Breast epithelium (tissue), 4 donors: ENCODE measurements around the gene IL9. TPM values are rescaled to one million over a fixed set of nuclear protein-coding genes. Genes with fewer than 3 reads are reported as not detected.

Experiments
- DNase-seq, 2 donors: peaks; one replicate each; pipeline ENCODE4 v3.0.0-alpha.2; 2019; ENCODE audit warnings: low spot score in 2 of 2
- H3K27ac ChIP-seq, 2 donors: fragments of 200-600 bp; sonication (generic) in 1 of 2; one replicate each; pipeline ENCODE4 v1.5.1; 2016 to 2019; ENCODE audit warnings: mild to moderate bottlenecking in 1 of 2
- H3K27me3 ChIP-seq, 2 donors: fragments of 200-600 bp; sonication (generic) in 1 of 2; one replicate each; pipeline versions ENCODE4 v1.5.1 to v1.6.0; 2017 to 2019; ENCODE audit warnings: control low read depth in 1 of 2, mild to moderate bottlenecking in 1 of 2
- H3K36me3 ChIP-seq: fragments of 200-600 bp; one replicate; pipeline ENCODE4 v1.5.1; 2019
- H3K4me1 ChIP-seq, 2 donors: fragments of 200-600 bp; sonication (generic); one replicate each; pipeline ENCODE4 v1.5.1; 2016 to 2019; ENCODE audit warnings: control low read depth in 1 of 2
- H3K4me3 ChIP-seq, 3 donors: fragments of 200-600 bp; sonication (generic); 1 replicate in 2 of 3; 2 replicates in 1 of 3; pipeline ENCODE4 v1.5.1; 2016 to 2019; ENCODE audit warnings: mild to moderate bottlenecking in 3 of 3, moderate library complexity in 2 of 3
- H3K9me3 ChIP-seq, 2 donors: fragments of 200-600 bp; sonication (generic) in 1 of 2; one replicate each; pipeline ENCODE4 v1.5.1; 2016 to 2019; ENCODE audit warnings: control low read depth in 1 of 2
- POLR2A ChIP-seq: fragments of 450-650 bp; IDR thresholded peaks from one replicate; pipeline ENCODE4 v1.6.1; 2016; ENCODE audit warnings: antibody characterized with exemption, mild to moderate bottlenecking, moderate library complexity
- POLR2AphosphoS5 ChIP-seq, 3 donors: sonication (generic); formaldehyde crosslinking; IDR thresholded peaks; one replicate each; pipeline ENCODE4 v1.6.1; 2017; ENCODE audit warnings: antibody characterized with exemption in 3 of 3
- intact Hi-C: fragments of 100-400 bp; cut with DNase I; formaldehyde crosslinking; loops from one replicate; pipeline ENCODE4 v1.15.1; 2023; ENCODE audit warnings: low total_unique reads
- total RNA-seq, 3 donors: library from RNA; depleted of rRNA; stranded (reverse); fragments of >200 nt; gene quantifications; one replicate each; pipeline ENCODE4 v1.1.0, GENCODE V29; 2016
- TF ChIP-seq, protein P1 (sequence below), 3 donors: fragments of 450-650 bp; IDR thresholded peaks; one replicate each; pipeline ENCODE4 v1.5.1; 2016 to 2017; ENCODE audit warnings: antibody characterized with exemption in 3 of 3, mild to moderate bottlenecking in 3 of 3, moderate library complexity in 3 of 3

The IL9 gene
- total RNA-seq, 3 donors from 2014 or later: not detected

DNA sequence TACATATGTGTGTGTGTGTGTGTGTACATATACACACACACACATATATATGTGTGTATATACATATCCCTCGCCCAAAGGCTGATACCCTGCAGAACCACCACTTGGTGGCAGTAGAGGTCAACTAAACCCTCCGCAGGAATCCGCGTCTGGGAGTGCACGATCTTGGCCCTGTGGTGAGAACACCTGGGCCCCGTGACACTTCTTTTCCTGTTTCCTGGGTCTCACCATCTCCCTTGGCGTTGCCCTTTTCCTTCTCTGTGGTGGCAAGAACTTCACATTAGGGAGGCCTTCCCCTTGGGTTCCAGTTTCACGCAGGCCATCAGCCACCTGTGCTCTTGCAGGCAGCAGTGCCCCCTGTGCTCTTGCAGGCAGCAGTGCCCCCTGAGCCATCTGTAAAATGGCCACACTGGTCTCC lies 8.2 kb downstream of the IL9 start:
- Histone ChIP-seq H3K27ac (no peak overlapping the region), H3K36me3 (no peaks in the 10 kb centered on the region), H3K4me1 (no peaks in the 10 kb centered on the region), H3K9me3 (no peaks in the 10 kb centered on the region), H3K27me3 (peaks cover 0 to 10% of the 10 kb centered on the region in 2 donors), H3K4me3 (no peak overlapping the region)
- intact Hi-C loops: loop anchor here (5.0 kb wide), 1 partner anchor 480 kb away; no protein-coding TSS in a partner anchor
- TF ChIP-seq, protein P1, sequence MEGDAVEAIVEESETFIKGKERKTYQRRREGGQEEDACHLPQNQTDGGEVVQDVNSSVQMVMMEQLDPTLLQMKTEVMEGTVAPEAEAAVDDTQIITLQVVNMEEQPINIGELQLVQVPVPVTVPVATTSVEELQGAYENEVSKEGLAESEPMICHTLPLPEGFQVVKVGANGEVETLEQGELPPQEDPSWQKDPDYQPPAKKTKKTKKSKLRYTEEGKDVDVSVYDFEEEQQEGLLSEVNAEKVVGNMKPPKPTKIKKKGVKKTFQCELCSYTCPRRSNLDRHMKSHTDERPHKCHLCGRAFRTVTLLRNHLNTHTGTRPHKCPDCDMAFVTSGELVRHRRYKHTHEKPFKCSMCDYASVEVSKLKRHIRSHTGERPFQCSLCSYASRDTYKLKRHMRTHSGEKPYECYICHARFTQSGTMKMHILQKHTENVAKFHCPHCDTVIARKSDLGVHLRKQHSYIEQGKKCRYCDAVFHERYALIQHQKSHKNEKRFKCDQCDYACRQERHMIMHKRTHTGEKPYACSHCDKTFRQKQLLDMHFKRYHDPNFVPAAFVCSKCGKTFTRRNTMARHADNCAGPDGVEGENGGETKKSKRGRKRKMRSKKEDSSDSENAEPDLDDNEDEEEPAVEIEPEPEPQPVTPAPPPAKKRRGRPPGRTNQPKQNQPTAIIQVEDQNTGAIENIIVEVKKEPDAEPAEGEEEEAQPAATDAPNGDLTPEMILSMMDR (IDR thresholded peaks at IDR 0.05): peak in 2 of 3 donors; percentile 68 to 80
- TF ChIP-seq POLR2AphosphoS5 (IDR thresholded peaks at IDR 0.05): no peak
- peak in 1 of 2 donors; percentile 23 for DNase-seq

GRCh38 chr5:135886136-135886535 lies 9.5 kb downstream of the IL9 start:
- Histone ChIP-seq H3K4me3 (no peak overlapping the region), H3K36me3 (no peaks in the 10 kb centered on the region), H3K27me3 (peaks cover 0 to 10% of the 10 kb centered on the region in 2 donors), H3K27ac (no peak overlapping the region), H3K4me1 (no peaks in the 10 kb centered on the region), H3K9me3 (no peaks in the 10 kb centered on the region)
- TF ChIP-seq POLR2AphosphoS5 (IDR thresholded peaks at IDR 0.05) (no peak), POLR2A (no peak)
- TF ChIP-seq, protein P1 (IDR thresholded peaks at IDR 0.05): no peak
- no peak for DNase-seq
- intact Hi-C loops: loop anchor here (5.0 kb wide), 1 partner anchor 479 kb away; no protein-coding TSS in a partner anchor

DNA sequence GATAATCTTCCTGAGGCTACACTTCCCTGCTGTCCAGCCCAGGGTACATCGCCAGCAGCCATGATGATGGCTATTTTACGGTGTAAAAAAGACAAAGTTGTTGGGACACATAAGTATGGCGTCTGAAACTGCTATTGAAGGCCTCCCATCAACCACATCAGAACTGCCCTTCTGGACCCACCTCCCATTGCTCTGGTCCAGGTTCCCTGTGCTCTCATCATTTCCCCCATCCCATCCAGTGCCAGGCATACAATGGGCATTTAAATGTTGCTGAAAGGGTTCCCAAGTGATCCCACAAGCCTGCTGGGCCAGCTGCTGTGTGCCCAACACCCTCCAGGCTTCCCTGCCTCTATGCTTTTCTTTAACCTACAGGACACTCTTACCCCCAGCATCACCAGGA lies 10.6 kb downstream of the IL9 start:
- Histone ChIP-seq H3K4me1 (no peaks in the 10 kb centered on the region), H3K27me3 (peaks cover 0 to 10% of the 10 kb centered on the region in 2 donors), H3K9me3 (no peaks in the 10 kb centered on the region), H3K27ac (no peak overlapping the region), H3K4me3 (no peak overlapping the region), H3K36me3 (no peaks in the 10 kb centered on the region)
- TF ChIP-seq, protein P1 (IDR thresholded peaks at IDR 0.05): no peak
- TF ChIP-seq POLR2A: no peak
- TF ChIP-seq POLR2AphosphoS5 (IDR thresholded peaks at IDR 0.05): no peak
- no peak for DNase-seq
- intact Hi-C loops: loop anchor here (1.0 to 5.0 kb wide), 2 partner anchors 29 to 478 kb away; no protein-coding TSS in a partner anchor

- Histone ChIP-seq H3K9me3 (no peaks in the 10 kb centered on the region), H3K27me3 (peaks cover 0 to 10% of the 10 kb centered on the region in 2 donors), H3K27ac (no peak overlapping the region), H3K4me3 (no peak overlapping the region), H3K4me1 (no peaks in the 10 kb centered on the region), H3K36me3 (no peaks in the 10 kb centered on the region)
- no peak for DNase-seq
- TF ChIP-seq POLR2A (no peak), POLR2AphosphoS5 (IDR thresholded peaks at IDR 0.05) (no peak)
- TF ChIP-seq, protein P1 (IDR thresholded peaks at IDR 0.05): no peak
- intact Hi-C loops: no loop called here
Measured at GRCh38 chr5:135883441-135883840, 12.2 kb downstream of the IL9 start.

- Histone ChIP-seq H3K9me3 (no peaks in the 10 kb centered on the region), H3K36me3 (no peaks in the 10 kb centered on the region), H3K27ac (no peak overlapping the region), H3K4me3 (no peak overlapping the region), H3K4me1 (no peaks in the 10 kb centered on the region), H3K27me3 (peaks cover 0 to 10% of the 10 kb centered on the region in 2 donors)
- intact Hi-C loops: no loop called here
- DNase-seq: no peak
- TF ChIP-seq POLR2AphosphoS5 (IDR thresholded peaks at IDR 0.05): no peak
- no peak for TF ChIP-seq POLR2A
- TF ChIP-seq, protein P1 (IDR thresholded peaks at IDR 0.05): no peak
Measured at GRCh38 chr5:135883026-135883425, 12.6 kb downstream of the IL9 start.
